Right lobe of liver (tissue), 6 donors: ENCODE data around the gene FHL1. TPM values are rescaled to one million over a fixed set of nuclear protein-coding genes. Genes with fewer than 3 reads are reported as not detected.

Experiments used
- ATAC-seq, 4 donors: fragments of 200-7000 bp; cut with Tn5 transposase; one replicate each; pipeline ENCODE4 v1.9.1; 2020; ENCODE audit warnings: mild to moderate bottlenecking in 4 of 4, moderate library complexity in 4 of 4
- DNase-seq, 3 donors: peaks; one replicate each; pipeline ENCODE4 v3.0.0-alpha.2; 2020
- H3K27ac ChIP-seq, 3 donors: fragments of 200-600 bp; one replicate each; pipeline ENCODE4 v1.8.0; 2022
- H3K27me3 ChIP-seq, 2 donors: fragments of 200-600 bp; one replicate each; pipeline ENCODE4 v1.8.0; 2022
- H3K36me3 ChIP-seq, 4 donors: fragments of 200-600 bp; sonication (generic) in 1 of 4; one replicate each; pipeline versions ENCODE4 v1.5.1 to v1.8.0; 2017 to 2022; ENCODE audit warnings: control low read depth in 1 of 4
- H3K4me1 ChIP-seq, 4 donors: fragments of 200-600 bp; sonication (generic) in 1 of 4; one replicate each; pipeline versions ENCODE4 v1.5.1 to v1.8.0; 2017 to 2022; ENCODE audit warnings: control low read depth in 1 of 4
- H3K4me3 ChIP-seq, 3 donors: fragments of 200-600 bp; one replicate each; pipeline ENCODE4 v1.8.0; 2022
- H3K9me3 ChIP-seq, 4 donors: fragments of 200-600 bp; sonication (generic) in 1 of 4; one replicate each; pipeline versions ENCODE4 v1.5.1 to v1.8.0; 2017 to 2022; ENCODE audit warnings: control low read depth in 1 of 4
- CTCF ChIP-seq, 4 donors: fragments of 200-600 bp in 3 of 4; fragments of 450-650 bp in 1 of 4; IDR thresholded peaks; one replicate each; pipeline versions ENCODE4 v1.5.1 to v1.8.0; 2016 to 2022; ENCODE audit warnings: antibody characterized with exemption in 4 of 4, mild to moderate bottlenecking in 2 of 4
- POLR2A ChIP-seq: fragments of 450-650 bp; IDR thresholded peaks from one replicate; pipeline ENCODE4 v1.6.1; 2017; ENCODE audit warnings: antibody characterized with exemption, mild to moderate bottlenecking
- WGBS: methylation state at CpG from one replicate; pipeline ENCODE4 v1.1.6; 2018; ENCODE audit warnings: low coverage, low lambda C conversion rate; ENCODE audit not compliant: insufficient coverage; ENCODE audit errors: missing lambda C conversion rate; 5-methylcytosine and 5-hydroxymethylcytosine counted together
- intact Hi-C, 2 donors: fragments of 100-400 bp; cut with DNase I; formaldehyde crosslinking; loops; one replicate each; pipeline versions ENCODE4 v1.11.2 to v1.14.1; 2022
- total RNA-seq, 6 experiments: library from RNA; depleted of rRNA in 2 of 6; stranded (reverse); fragments of >200 nt in 2 of 6; fragmentation: NEBNext Ultra II Directional in 3 of 6; extraction: Animal tissue kit (Norgen Biotek cat#: 25700) in 3 of 6; gene quantifications; one replicate each; pipeline versions ENCODE4 v1.1.0 to v1.2.4, GENCODE V29; 2016 to 2023
- donor health status: DM: no; HTN: yes; CAD: no.
- donor health status: DM: no; HTN: no; CAD: no.
- donor health status: DM: no; HTN: no; CAD: no.
- donor health status: DM: no; HTN: yes; CAD: no.
- donor health status: DM: no; HTN: yes; CAD: no.

FHL1 gene
- total RNA-seq, 6 experiments from 2014 or later, result 8.0 to 27.6 (median 18.5) TPM

DNA sequence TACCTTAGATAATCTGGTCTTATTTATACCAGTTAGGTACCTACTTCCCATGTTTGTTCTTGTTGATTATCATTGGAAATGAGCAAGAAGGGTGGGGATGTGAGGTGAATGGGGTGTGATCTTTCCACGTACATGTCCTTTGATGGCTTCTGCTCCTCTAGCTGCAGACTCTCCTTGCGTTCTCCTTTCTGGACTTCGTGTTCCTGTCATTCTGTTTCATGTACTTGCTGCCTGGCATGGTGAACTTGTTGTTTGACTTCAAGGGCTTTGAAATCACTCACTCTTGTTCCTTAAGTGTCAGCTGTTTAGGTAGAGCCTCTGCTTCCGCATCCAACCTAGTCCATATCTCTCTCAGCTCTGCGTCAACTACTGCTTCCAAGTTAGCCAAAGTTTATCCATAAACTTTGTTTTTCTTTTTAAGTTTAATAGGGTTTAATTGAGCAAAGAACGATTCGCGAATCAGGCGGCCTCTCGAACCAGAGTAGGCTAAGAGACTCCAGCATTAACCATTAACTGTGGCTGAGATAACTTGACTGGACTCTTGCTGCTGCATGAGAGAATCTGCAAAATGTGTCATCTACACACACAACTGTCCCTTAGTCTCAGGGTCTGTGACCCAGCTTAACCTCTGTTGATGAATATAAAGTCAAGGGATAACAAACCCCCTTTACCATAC, 42.8 kb downstream of the FHL1 start:
- TF ChIP-seq POLR2A, result no peak
- TF ChIP-seq CTCF (IDR thresholded peaks at IDR 0.05), result no peak
- peaks cover 0 to 28% (median 3%) of the 10 kb centered on the region in 4 donors for H3K4me1 ChIP-seq
- H3K27me3 ChIP-seq, result no peaks in the 10 kb centered on the region
- peak overlapping the region in 1 of 3 donors; percentile 19 for H3K27ac ChIP-seq
- H3K9me3 ChIP-seq, result no peaks in the 10 kb centered on the region
- WGBS, result 50% methylated on average over 10 of the region's 10 CpGs
- H3K4me3 ChIP-seq, result no peak overlapping the region
- ATAC-seq (peak in 1 of 4 donors; percentile 33), DNase-seq (no peak)
- intact Hi-C loops, result no loop called here
- no peaks in the 10 kb centered on the region for H3K36me3 ChIP-seq

DNA sequence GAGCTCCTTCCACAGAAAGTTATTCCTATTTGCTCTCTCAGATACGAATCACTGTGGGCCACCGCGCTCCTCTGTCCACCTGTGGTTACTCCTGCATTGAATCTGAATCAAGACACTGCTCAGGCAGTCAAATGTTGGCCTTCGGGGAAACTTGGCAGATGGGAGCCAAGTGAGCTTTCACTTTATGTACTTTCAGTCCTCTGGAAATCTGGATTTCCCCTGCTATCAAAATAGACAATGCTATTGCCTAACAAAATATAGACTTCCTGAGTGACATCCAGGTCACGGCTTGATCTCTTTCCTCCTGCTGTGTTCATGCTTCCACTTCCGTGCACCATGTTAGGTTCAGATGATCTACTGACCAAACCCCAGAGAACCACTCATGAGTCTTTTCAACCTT, 43.8 kb downstream of the FHL1 start:
- peaks cover 0 to 21% (median 3%) of the 10 kb centered on the region in 4 donors for H3K4me1 ChIP-seq
- 26% methylated on average over 5 of the region's 6 CpGs for WGBS

GRCh38 chrX:136192135-136192534, 44.8 kb downstream of the FHL1 start:
- H3K4me1 ChIP-seq, result peaks cover 0 to 21% (median 3%) of the 10 kb centered on the region in 4 donors
- ATAC-seq, result no peak
- no peak for DNase-seq
- intact Hi-C loops, result no loop called here
- no peaks in the 10 kb centered on the region for H3K36me3 ChIP-seq
- no peaks in the 10 kb centered on the region for H3K27me3 ChIP-seq
- peak overlapping the region in 1 of 3 donors; percentile 7 for H3K27ac ChIP-seq
- no peak overlapping the region for H3K4me3 ChIP-seq
- WGBS, result 30% methylated on average over 2 of the region's 2 CpGs
- no peaks in the 10 kb centered on the region for H3K9me3 ChIP-seq
- no peak for TF ChIP-seq POLR2A
- TF ChIP-seq CTCF (IDR thresholded peaks at IDR 0.05), result no peak

More for the DNA sequence above, 43.8 kb downstream of the FHL1 start:
- no peaks in the 10 kb centered on the region for H3K9me3 ChIP-seq
- no peaks in the 10 kb centered on the region for H3K27me3 ChIP-seq
- ATAC-seq, result peak; percentile 67 to 88 (median 78)
- DNase-seq, result peak in 2 of 3 donors; percentile 36 to 49
- no peak for TF ChIP-seq POLR2A
- no peak for TF ChIP-seq CTCF (IDR thresholded peaks at IDR 0.05)
- peak overlapping the region; percentile 7 to 38 (median 19) for H3K27ac ChIP-seq
- no peak overlapping the region for H3K4me3 ChIP-seq
- H3K36me3 ChIP-seq, result no peaks in the 10 kb centered on the region
- intact Hi-C loops, result no loop called here

DNA sequence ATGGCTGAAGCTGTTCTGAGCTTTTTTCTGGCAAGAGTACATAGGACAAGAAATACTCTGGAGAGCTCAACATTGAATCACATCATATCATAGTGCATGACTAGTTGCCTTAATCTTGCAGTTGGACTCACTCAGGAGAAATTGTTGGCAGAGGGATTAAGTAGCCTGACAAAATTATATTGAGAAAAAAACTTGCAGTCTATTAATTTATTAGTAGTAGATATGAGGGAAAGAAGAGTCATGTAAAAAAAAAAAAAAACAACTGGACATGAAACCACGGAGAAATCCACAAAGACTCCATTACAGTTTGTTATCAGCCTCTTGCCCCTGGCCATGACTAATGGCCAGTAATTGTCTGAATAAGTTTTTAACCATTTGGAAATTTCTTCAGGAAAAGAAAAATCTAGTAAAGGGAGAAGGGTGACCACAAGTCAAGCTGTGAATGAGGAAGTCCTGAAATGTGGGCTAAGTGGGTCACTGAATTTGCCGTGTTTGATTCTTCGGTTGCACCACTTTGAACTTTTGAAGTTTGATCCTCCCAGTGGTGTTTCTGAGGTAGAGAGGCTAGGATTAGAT, 45.6 kb downstream of the FHL1 start:
- no peak for DNase-seq
- Histone ChIP-seq H3K4me1 (peaks cover 0 to 21% (median 3%) of the 10 kb centered on the region in 4 donors), H3K27me3 (no peaks in the 10 kb centered on the region), H3K27ac (no peak overlapping the region), H3K9me3 (no peaks in the 10 kb centered on the region), H3K4me3 (no peak overlapping the region), H3K36me3 (no peaks in the 10 kb centered on the region)
- ATAC-seq, result peak in 3 of 4 donors; percentile 7 to 42 (median 15)
- 26% methylated on average over 3 of the region's 3 CpGs for WGBS
- intact Hi-C loops, result no loop called here
- TF ChIP-seq CTCF (IDR thresholded peaks at IDR 0.05), result no peak
- no peak for TF ChIP-seq POLR2A
